Measurements from ENCODE around the gene KRT38.

Gene KRT38

DNA sequence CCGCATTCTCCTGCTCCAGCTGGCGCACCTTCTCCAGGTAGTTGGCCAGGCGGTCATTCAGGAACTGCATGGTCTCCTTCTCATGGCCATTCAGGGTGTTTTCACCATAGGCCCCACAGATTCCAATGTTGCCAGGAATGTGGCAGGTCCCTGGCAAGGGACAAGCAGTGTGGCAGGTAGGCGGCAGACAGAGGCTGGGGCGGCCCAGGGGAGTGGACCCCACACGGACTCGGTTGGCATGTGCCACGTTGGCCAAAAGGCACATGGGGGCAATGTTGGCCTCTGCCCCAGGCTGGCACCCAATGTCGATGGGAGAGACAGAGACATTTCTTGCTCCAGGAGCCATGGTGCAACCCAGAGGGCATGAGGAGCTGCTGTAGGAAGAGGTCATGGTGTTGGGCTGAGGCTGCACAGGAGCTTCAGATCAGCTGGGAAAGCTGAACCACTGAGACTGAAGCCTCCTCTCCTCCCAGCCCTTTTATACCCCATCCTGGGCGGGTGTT is at the start of gene KRT38:
Gene KRT38 (minus strand): TSS at position 453 of the 503 bp plus-strand sequence. CDS start 62 bp downstream, at position 391.
- DNase-seq: no peak

DNA sequence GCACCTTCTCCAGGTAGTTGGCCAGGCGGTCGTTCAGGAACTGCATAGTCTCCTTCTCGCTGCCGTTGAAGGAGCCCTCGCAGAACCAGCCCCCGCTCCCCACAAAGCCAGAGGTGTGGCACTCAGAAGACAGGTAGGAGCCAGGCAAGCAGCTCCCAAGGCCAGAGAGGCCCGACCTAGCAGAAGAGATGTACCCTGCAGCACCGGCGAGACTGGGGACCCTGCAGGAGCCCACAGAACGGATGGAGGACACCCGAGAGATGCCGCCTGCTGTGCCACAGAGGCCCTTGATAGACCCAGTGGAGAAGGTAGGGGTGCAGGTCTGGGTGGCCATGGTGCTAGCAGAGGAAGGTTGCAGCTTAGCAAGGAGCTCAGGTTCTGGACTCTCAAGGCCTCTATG is 48.7 kb upstream of the KRT38 start, which contains the start of gene KRT36:
Gene KRT36 (minus strand): TSS at position 380 of the 400 bp plus-strand sequence. CDS start 46 bp downstream, at position 334.
- DNase-seq: no peak

DNA sequence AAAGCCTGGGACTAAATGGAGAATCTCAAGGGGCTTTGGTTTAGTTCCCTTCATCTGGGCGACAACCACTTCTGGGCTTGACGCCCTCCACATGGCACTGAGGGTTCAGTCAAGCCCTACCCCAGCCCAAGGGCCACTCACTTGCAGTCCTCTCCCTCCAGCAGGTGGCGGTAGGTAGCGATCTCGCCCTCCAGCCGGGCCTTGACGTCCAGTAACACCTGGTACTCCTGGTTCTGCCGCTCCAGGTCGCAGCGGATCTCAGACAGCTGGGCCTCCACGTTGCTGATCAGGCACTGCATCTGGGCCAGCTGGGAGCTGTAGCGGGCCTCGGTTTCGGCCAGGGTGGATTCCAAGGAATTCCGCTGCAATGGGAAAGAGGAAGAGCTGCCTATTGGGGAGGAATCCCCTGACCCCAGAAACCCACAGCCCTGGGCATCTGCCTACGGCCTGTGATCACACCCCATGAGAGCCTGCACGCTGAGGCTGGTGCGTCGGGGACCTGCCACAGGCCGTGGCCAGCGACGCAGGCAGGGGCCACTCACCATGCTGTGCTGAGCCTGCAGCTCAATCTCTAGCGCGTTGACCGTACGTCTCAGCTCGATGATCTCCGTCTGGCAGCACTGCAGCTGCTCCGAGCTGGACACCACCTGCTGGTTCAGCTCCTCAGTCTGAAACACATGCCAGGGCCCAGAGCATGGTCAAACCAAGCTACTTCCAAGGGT is 46.2 kb upstream of the KRT38 start:
- peak; percentile 70 for DNase-seq

- DNase-seq: no peak
Measured at GRCh38 chr17:41486316-41486715, 45.5 kb upstream of the KRT38 start.

GRCh38 chr17:41484920-41485904 is 44.4 kb upstream of the KRT38 start:
- no peak for DNase-seq

DNA sequence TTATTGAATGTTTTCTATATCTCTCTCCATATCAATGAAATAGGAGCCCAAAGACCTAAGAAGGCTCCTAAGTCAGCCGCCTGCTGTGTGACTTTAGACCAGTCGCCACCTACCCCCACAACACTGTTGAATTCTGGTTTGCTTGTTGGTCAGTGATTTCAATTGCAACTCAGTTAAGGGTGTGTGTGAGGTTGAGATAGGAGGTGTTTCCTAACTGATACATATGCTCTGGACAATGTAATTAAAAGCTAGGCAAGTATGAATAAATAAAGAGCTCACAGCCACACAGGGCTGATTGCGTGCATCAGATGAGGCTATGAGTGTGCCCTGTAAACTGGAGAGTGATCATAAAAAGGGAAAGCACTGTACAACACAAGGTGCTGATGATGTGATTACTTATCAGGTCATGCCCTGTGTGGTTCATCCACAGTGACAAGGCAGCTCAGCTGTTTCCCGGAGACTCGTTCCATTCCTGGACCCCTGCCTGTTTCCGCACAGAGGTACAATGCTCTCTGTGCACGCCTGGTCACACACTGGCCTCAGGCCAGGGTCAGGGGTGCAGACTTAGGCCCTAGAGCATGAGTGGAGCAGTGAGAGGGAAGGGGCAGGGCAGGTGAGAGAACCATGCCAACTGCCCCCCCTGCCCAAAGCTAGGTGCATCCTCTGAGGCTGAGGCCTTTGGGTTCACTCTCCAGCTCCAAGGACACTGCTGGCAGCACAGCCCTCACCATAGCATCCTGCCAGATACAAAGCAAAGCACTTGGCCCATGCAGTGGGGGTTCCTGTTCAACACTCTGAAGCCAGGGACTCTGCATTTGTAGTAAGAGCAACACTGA is 43.4 kb upstream of the KRT38 start:
- no peak for DNase-seq

DNA sequence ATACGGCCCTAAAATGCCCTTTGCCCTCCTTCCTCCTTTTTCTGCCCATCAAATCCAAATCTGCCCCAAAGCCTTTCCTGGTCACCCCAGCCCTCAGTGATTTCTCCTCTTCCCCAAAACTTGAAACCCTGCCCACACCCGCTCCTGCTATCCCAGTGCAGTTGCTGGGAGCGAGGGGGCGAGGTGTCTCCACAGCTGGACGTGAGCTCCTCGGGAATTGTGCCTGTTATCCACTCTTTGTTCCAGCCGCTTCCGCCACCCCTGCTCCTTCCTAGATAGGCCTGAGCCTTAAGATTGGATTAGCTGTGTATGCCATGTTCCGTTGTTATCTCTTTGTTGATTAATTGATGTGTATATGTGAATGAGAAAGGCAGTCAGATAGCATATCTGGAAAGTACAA is 42.7 kb upstream of the KRT38 start:
- DNase-seq: no peak

DNA sequence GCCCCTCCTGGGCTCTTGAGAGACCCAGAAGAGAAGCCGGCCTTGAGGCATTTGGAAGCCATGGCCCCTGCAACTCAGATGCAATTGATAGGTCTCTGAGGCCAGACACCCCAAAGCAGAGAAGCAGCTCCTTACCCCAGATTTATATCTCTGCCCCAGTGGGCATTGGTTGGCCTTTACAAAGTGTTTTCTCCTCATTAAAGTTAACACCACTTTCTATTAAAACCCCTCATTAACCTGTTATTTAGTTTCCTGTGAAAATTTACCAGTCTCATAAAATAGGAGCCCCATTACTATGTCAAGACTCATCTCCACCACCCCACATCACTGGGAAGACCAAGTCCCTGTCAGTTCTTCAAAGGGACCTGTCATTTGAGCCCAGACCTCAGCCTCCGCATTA is 40.3 kb upstream of the KRT38 start, which contains the start of gene KRT35:
Gene KRT35 (minus strand): TSS at position 116 of the 400 bp plus-strand sequence. CDS start 54 bp downstream, at position 62.
- DNase-seq: no peak

DNA sequence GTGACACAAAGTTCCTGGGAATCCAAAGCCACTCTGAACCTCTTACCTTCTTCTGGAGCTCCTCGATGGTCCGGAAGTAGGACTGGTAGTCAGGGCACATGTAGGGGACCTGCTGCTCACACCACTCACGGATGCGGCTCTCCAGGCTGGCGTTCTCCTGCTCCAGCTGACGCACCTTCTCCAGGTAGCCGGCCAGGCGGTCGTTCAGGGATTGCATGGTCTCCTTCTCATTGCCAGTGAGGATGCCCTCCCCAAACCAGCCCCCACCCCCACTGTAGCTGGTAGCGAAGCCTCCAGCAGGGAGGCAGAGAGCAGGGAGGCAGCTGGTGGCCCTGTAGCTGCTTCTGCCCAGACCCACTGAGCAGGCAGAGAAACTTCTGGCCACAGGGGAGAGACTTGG is 39.8 kb upstream of the KRT38 start:
- DNase-seq: no peak

DNA sequence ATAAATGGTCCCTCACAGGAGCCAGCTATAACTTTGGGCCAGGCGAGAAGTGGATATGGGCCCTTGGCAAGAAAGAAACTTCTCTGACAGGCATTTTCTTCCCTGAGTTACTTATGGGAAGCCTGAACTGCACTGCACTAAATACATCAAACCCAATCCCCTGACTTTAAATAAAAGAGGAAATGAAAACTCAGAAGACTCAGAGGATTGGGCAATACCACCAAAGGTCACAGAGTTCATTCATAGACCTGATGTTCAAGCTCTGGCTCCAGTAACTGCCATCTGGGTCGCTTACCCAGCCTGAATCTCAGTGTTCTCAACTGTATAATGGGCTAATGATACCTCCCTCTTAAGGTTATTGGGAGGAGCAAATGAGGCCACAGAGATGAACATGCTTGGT is 39.4 kb upstream of the KRT38 start:
- DNase-seq: no peak

- DNase-seq: no peak
Measured at GRCh38 chr17:41478237-41478636, 37.5 kb upstream of the KRT38 start.

DNA sequence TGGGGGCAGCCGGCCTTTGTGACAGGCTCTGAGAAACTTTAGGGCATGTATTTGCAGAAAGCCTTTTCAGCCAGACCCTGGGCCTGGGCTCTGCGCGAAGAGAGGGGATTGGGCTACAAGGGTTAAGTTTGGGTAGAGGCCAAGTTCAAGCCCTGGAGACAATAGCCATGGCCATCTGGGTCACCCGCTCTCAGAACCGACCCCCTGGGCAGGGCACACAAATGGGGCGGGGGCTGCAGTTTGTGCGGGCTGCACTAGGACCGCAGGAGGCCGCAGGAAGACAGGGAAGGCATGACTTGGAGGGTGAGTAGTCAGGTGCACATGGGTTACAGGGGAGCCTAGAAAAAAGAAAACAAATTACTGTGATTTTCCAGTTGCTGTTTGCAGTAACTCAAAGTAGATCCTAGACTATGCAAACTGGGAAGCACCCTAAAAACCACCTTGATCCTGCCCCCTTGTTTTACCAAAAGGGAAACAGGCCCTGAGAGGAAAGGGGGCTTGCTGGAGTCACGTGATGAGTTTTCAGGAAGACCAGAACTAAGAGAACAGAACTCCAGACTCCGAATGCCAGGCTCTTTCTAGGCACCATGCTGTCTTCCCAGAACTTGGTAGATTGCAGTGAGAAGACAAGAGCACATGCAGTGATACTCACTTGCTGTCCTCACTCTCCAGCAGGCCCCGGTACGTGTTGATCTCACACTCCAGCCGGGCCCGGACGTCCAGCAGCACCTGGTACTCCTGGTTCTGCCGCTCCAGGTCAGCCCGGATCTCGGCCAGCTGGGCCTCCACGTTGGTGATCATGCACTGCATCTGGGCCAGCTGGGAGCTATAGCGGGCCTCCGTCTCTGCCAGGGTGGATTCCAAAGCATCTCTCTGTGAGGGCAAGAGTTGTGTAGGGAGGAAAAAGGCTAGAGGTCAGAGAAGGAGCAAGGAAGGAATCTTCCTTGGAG is 36.4 kb upstream of the KRT38 start:
- no peak for DNase-seq

DNA sequence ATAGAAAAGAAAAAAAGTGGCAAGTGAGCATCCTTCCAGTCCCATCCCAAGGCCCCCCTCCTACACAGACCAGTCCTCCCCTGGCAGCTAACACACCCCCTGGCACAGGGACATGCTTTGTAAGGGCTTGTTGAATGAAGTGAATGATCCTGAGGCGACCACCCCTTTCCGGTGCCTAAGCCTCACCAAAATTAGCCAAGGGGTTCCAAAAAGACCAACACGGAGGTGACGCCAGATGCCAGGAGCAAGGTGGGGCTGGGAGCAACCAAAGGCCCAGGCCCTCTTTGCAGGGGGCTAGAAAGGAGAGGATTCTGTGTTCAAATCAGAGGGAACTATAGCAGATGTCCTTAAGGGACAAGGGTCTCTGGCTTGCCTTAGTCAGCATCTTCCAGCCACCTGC is 34.6 kb upstream of the KRT38 start:
- no peak for DNase-seq

GRCh38 chr17:41474863-41475262 is 34.1 kb upstream of the KRT38 start:
- no peak for DNase-seq

- no peak for DNase-seq
Measured at GRCh38 chr17:41468346-41468745, 27.6 kb upstream of the KRT38 start.

- DNase-seq: no peak
Measured at GRCh38 chr17:41467561-41467960, 26.8 kb upstream of the KRT38 start.

GRCh38 chr17:41466988-41467387 is 26.2 kb upstream of the KRT38 start, which contains the start of gene KRT32:
KRT32 (minus strand) TSS chr17:41467386; CDS start chr17:41467325, 61 bp downstream.
- no peak for DNase-seq

DNA sequence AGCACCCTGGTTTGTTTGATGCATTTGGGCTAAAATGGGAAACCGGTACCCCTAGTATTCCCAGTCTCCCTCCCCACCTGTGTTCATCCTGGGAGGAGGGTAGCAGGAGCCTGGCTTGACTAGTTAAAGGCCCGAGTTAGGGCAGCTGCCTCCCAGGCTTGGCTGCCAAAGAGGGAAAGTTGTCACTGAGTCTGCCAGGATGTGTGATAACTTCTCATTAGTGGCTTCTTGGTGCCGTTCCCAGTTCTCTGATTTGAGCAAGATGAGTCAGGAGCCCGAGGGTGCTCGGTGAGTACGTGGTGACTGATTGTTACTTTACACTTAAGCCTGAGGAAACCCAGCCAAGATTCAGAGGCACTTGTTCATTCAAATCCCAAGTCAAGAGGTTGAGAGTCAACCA is 23.9 kb upstream of the KRT38 start:
- DNase-seq: no peak

DNA sequence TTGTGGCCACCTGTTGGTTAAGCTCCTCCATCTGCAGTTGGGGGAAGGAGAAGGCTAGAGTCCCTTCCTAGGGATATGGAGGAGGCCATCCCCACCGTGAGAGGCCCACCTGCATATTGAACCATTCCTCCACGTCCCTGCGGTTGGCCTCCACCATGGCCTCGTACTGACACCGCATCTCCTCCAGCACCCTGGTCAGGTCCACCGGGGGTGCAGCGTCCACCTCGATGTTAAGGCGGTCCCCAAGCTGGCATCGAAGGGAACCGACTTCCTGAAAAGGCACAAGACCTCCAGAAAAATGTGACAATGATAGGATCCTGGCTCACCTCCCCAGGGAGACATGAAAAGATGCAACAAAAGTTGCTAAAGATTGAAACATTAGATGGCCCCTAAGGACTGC is 23.4 kb upstream of the KRT38 start:
- DNase-seq: no peak

- DNase-seq: no peak
Measured at GRCh38 chr17:41463746-41464145, 23.0 kb upstream of the KRT38 start.

DNA sequence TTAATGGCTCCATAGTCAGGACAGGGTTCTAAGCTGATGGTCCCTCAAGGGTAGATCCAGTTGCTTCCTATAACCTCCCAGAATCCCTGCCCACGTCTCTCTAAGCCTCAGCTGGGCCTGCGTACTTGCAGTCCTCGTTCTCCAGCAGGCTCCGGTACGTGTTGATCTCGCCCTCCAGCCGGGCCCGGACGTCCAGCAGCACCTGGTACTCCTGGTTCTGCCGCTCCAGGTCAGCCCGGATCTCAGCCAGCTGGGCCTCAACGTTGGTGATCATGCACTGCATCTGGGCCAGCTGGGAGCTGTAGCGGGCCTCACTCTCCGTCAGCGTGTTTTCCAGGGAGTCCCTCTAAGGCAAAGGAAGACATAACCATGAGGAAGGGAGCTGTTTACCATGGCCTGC is 21.9 kb upstream of the KRT38 start:
- no peak for DNase-seq

All from activated T-cell treated with anti-CD3 and anti-CD28 coated beads, Interleukin-2, amount 50 U/mL, for 48 hours (primary cell).